Pancreas (tissue), 10 donors: ENCODE results near the gene SEC16A. TPM values are rescaled to one million over a fixed set of nuclear protein-coding genes. Genes with fewer than 3 reads are reported as not detected.

Experiments used
- ATAC-seq, 4 donors: fragments of 200-7000 bp; cut with Tn5 transposase; one replicate each; pipeline versions ENCODE4 v1.8.0 to v1.9.1; 2020; ENCODE audit warnings: mild to moderate bottlenecking in 4 of 4, moderate library complexity in 4 of 4
- DNase-seq, 6 donors: peaks; one replicate each; pipeline ENCODE4 v3.0.0-alpha.2; 2020
- FAIRE-seq: peaks from 2 replicates; lab custom pipeline; 2012; peaks lifted over from hg19 to GRCh38; lab: Jason Lieb, UNC
- H3K27ac ChIP-seq, 4 donors: fragments of 200-600 bp; sonication (generic); 1 replicate in 3 of 4; 2 replicates in 1 of 4; pipeline versions ENCODE4 v1.5.0 to v1.8.0; 2020
- H3K27me3 ChIP-seq, 4 donors: fragments of 200-600 bp; one replicate each; pipeline ENCODE4 v1.8.0; 2021
- H3K36me3 ChIP-seq, 3 donors: fragments of 200-600 bp; sonication (generic) in 1 of 3; one replicate each; pipeline versions ENCODE4 v1.5.0 to v1.8.0; 2020 to 2021
- H3K4me1 ChIP-seq, 3 donors: fragments of 200-600 bp; one replicate each; pipeline ENCODE4 v1.8.0; 2021
- H3K4me3 ChIP-seq, 4 donors: fragments of 200-600 bp; sonication (generic) in 2 of 4; one replicate each; pipeline versions ENCODE4 v1.5.0 to v1.8.0; 2020 to 2021
- H3K9me3 ChIP-seq, 4 donors: fragments of 200-600 bp; one replicate each; pipeline ENCODE4 v1.8.0; 2021
- CTCF ChIP-seq, 4 donors: fragments of 200-600 bp; sonication (generic) in 3 of 4; IDR thresholded peaks; one replicate each; pipeline versions ENCODE4 v1.5.0 to v1.8.0; 2021; ENCODE audit warnings: antibody characterized with exemption in 4 of 4
- WGBS, 2 donors: extraction: QIAGEN DNeasy Blood & Tissue Kit; methylation state at CpG; one replicate each; pipeline ENCODE4 v1.1.7; 2013; 5-methylcytosine and 5-hydroxymethylcytosine counted together
- intact Hi-C, 3 donors: fragments of 100-400 bp; cut with DNase I; formaldehyde crosslinking; loops; one replicate each; pipeline versions ENCODE4 v1.11.1 to v1.14.2; 2022
- polyA plus RNA-seq, 2 donors: library from polyadenylated mRNA; stranded (reverse); fragments of 200-250 nt; gene quantifications; one replicate each; pipeline ENCODE4 v1.2.3, GENCODE V29; 2013
- total RNA-seq, 6 donors: library from RNA; stranded (reverse); fragmentation: NEBNext Ultra II Directional in 4 of 6; extraction: Animal tissue kit (Norgen Biotek cat#: 25700) in 4 of 6; gene quantifications; one replicate each; pipeline versions ENCODE4 v1.2.1 to v1.2.4, GENCODE V29; 2021 to 2023
- donor health status: healthy with polysubstance abuse.
- donor health status: DM: no; HTN: no; CAD: no; lungs with moderate emphysema.
- donor health status: DM: no; HTN: no; CAD: no.
- donor health status: control.
- donor health status: control.
- donor health status: Bipolar disorder and iron deficiency.
- donor health status: DM: yes; HTN: yes; CAD: no.
- donor health status: DM: no; HTN: no; CAD: no.
- donor health status: DM: no; HTN: no; CAD: no.
- donor health status: DM: yes; HTN: yes; CAD: no.

The SEC16A gene
- total and polyA plus RNA-seq, 8 donors = 32.1 to 66.9 (median 40.8) TPM

- Histone ChIP-seq H3K27me3 (no peaks in the 10 kb centered on the region), H3K27ac (no peak overlapping the region), H3K36me3 (peaks cover 3 to 48% (median 22%) of the 10 kb centered on the region in 3 donors), H3K9me3 (no peaks in the 10 kb centered on the region), H3K4me1 (peaks cover 0 to 15% (median 5%) of the 10 kb centered on the region in 3 donors), H3K4me3 (no peak overlapping the region)
- 88 to 91% methylated on average over 15 of the region's 15 CpGs for WGBS, 2 donors
- ATAC-seq (no peak), FAIRE-seq (no peak), DNase-seq (no peak)
- TF ChIP-seq CTCF (IDR thresholded peaks at IDR 0.05) = no peak
- intact Hi-C loops = no loop called here
Measured at GRCh38 chr9:136441191-136441680, 41.6 kb downstream of the SEC16A start.

GRCh38 chr9:136439481-136440408, 43.1 kb downstream of the SEC16A start, which contains the start of gene INPP5E:
Gene INPP5E (minus strand): TSS chr9:136439845. CDS start chr9:136439419, 426 bp downstream.
- Histone ChIP-seq H3K4me1 (peaks cover 0 to 16% (median 5%) of the 10 kb centered on the region in 3 donors), H3K36me3 (peaks cover 3 to 33% (median 10%) of the 10 kb centered on the region in 3 donors), H3K27ac (no peak within 1 kb of the TSS), H3K9me3 (no peaks in the 10 kb centered on the region), H3K27me3 (no peaks in the 10 kb centered on the region), H3K4me3 (peak within 1 kb of the TSS; percentile 83 to 98 (median 94))
- no peak for FAIRE-seq
- ATAC-seq = peak; percentile 88 to 93 (median 90)
- DNase-seq = peak; percentile 60 to 94 (median 82)
- WGBS, 2 donors = 4 to 8% methylated on average over 45 to 90 of the region's 90 CpGs
- intact Hi-C loops = no loop called here
- peak; percentile 35 to 67 (median 50) for TF ChIP-seq CTCF (IDR thresholded peaks at IDR 0.05)

- ATAC-seq (peak; percentile 38 to 55 (median 40)), DNase-seq (peak; percentile 26 to 85 (median 51)), FAIRE-seq (no peak)
- H3K36me3 ChIP-seq = peaks cover 0 to 23% (median 10%) of the 10 kb centered on the region in 3 donors
- H3K27me3 ChIP-seq = no peaks in the 10 kb centered on the region
- peak overlapping the region; percentile 83 to 98 (median 94) for H3K4me3 ChIP-seq
- H3K4me1 ChIP-seq = peaks cover 0 to 16% (median 5%) of the 10 kb centered on the region in 3 donors
- TF ChIP-seq CTCF (IDR thresholded peaks at IDR 0.05) = no peak
- 1% methylated on average over 58 to 91 of the region's 91 CpGs for WGBS, 2 donors
- intact Hi-C loops = no loop called here
- H3K27ac ChIP-seq = no peak overlapping the region
- H3K9me3 ChIP-seq = no peaks in the 10 kb centered on the region
Measured at GRCh38 chr9:136438548-136439480, 44.0 kb downstream of the SEC16A start.

- peaks cover 0 to 15% (median 6%) of the 10 kb centered on the region in 3 donors for H3K36me3 ChIP-seq
- 60 to 63% methylated on average over 37 of the region's 37 CpGs for WGBS, 2 donors
- ATAC-seq (no peak), FAIRE-seq (no peak), DNase-seq (peak in 1 of 6 donors; percentile 25)
- intact Hi-C loops = no loop called here
- TF ChIP-seq CTCF (IDR thresholded peaks at IDR 0.05) = no peak
- peaks cover 0 to 16% (median 5%) of the 10 kb centered on the region in 3 donors for H3K4me1 ChIP-seq
- no peak overlapping the region for H3K27ac ChIP-seq
- H3K4me3 ChIP-seq = peak overlapping the region; percentile 83 to 98 (median 94)
- no peaks in the 10 kb centered on the region for H3K9me3 ChIP-seq
- no peaks in the 10 kb centered on the region for H3K27me3 ChIP-seq
Measured at GRCh38 chr9:136437839-136438547, 44.8 kb downstream of the SEC16A start.
